ENCODE data around the gene SRSF6.
"Not testable (repeated sequence)": the region's sequence is repeated elsewhere in the genome, so short reads cannot be mapped to it uniquely, and the experiment has no call there.

The SRSF6 gene

DNA sequence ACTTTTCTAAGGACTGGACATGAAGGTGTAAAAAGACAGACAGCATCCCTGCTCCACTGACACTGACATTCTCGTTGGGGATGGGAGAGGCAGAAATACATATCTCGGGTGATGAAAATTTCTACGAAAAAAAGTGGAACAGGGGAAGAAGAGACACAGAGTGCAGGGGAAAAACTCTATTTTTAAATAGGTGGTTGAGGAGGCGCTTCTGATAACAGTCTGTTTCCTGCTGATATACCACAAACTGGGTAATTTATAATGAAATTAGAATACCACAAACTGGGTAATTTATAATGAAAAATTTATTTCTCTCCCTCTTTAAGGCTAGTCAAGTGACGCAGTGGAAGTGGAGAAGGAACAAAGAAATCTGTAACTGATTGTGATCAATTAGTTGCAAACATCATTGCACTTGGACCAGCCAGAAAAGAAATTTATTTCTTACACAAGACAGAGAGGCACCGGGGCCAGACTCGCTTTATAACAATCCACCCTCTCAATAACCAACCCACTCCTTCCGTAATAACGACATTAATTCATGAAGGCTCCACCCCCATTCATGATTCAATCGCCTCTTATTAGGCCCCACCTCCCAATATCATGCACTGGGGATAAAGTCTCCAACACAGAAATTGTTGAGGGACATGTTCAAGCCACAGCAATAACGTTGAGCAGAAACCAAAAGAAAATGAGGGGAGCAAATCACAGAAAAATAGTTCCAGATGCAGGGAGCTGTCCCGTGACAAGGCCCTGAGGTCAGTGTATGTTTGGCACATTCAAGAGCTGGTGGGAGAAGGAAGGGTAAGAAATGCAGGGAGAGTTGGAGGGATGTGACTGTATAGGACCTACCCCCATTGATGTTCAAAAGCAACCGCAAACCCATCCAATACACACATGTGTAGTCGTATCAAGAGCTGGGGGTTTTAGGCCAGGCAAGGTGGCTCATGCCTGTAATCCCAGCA, 6.6 kb upstream of the SRSF6 start:
- no peak for DNase-seq

DNA sequence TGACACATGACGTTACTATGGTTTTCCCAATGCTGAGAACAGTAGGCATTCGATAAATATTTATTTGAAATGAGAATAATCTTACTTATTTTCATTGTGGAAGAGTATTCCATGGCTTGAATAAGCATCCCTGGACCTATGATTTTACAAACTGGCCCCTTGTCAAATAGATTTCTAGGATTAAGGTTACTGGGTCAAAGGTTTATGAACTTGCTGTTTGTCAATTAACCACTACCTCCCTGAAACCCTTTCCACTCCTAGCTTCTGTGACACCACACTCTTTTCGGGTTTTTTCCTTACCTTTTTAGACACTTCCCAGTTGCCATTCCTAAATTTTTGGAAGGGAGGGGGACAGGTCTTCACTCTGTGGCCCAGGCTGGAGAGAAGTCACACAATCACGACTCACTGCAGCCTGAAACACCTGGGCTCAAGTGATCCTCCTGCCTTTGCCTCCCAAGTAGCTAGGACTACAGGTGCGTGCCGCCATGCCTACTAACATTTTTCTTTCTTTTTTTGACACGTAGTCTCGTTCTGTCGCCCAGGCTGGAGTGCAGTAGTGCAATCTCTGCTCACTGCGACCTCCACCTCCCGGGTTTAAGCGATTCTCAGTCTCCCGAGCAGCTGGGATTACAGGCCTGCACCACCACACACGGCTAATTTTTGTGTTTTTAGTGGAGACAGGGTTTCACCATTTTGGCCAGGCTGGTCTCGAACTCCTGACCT, 5.1 kb upstream of the SRSF6 start:
- DNase-seq = no peak

DNA sequence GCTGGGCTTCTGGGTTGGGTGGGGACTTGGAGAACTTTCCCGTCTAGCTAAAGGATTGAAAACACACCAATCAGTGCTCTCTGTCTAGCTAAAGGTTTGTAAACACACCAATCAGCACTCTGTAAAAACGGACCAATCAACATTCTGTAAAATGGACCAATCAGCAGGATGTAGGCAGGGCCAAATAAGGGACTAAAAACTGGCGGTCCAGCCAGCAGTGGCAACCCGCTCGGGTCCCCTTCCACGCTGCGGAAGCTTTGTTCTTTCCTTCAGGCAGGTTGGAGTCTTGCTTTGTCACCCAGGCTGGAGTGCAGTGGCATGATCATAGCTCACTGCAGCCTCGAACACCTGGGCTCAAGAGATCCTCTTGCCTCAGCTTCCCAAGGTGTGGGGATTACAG, 1.4 kb upstream of the SRSF6 start:
- DNase-seq = not testable (repeated sequence)

DNA sequence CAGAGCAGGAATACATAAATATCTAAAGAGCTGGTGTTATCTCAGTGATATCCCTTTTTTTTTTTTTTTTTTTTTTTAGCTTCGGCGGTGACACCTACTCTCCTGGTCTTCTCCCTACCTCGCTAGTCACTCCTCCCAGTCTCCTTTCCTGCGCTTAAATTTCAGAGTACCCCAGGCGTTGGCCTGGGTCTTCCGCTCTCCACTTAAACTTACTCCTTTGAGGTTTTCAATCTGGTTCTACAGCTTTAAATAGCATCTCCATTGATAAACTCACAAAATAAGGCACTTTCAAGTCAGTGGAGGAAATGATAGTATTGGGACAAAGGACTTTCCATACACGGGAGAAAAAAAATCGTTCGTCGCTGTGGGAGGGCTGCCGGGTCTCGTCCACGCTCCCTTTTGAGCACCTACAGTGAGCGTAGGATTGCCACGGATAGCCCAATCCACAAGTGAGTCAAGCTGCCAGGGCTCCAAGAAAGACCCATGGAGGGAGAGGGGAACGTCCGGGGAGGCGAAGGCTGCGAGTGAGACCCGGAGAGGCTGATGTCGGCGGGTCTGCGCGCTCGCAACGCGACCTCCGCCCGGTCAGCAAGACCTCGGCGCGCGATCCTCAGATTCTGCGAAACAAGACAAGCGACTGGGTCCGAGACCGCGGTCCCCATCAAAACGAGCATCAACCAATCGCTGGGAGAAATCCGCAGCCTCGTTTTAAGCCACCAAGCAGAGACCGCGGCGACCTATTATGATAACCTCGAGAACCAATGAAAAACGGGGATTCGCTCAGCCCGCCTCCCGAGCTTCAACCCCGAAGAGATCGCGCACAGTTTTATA, 672 bp upstream of the SRSF6 start:
- DNase-seq = peak; percentile 96

DNA sequence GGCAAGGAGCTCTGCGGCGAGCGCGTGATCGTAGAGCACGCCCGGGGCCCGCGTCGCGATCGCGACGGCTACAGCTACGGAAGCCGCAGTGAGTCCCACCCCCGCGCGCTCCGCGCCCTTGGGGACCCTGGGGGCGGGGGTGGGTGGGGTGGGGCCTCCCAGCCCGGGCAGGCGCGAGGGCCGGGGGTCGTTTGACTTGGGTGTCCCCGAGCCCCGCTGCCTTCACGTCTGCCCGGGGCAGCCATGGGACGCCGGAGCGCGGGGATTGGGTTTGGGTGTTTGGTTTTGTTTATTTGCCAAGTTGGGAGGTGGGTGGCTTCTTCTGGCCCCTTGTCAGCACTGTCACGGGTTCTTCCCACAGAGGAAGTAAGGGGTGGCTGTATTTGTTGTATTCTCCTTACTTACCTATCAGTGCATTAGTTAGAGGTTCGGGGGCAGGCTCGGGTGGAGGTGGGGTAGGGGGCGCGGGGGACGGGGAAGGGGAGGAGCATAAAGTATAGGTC, 777 bp downstream of the SRSF6 start:
- no peak for DNase-seq

DNA sequence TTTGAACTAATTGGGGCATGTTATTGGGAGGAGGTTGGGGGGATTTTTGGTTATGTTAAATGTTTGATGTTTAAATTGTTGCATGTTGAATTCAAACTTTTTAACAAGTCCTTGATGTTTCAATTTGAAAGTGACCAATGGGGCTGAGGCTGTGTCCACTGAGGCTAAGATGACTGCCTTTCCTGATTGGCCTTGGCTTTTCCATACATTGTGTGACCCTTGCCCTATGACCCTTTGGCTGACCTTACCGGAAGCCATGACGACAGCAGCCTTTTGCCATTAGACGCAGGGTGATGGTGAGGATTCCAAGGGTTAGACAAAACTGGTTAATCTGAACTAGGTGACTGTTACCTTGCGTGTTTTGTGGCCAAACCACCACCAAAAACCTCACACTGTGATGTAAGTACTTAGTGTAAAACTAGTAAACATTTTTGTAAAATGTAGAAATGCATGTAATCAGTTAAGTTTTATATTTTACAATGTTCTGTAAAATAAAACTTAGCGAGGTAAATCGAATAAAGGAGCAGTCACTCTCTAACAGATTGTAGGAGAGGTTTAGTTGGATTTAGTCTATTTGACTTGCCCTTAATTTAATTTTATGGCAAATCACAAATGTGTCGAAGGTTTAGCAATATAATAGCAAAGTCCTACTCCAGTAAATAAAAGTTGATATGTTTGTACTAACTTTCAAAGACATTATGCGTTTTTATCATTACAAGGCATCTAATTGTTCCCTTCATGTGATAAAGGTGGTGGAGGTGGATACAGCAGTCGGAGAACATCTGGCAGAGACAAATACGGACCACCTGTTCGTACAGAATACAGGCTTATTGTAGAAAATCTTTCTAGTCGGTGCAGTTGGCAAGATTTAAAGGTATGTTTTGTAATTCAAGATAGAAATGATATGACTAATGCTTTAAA, 1.6 kb downstream of the SRSF6 start:
- DNase-seq = no peak

DNA sequence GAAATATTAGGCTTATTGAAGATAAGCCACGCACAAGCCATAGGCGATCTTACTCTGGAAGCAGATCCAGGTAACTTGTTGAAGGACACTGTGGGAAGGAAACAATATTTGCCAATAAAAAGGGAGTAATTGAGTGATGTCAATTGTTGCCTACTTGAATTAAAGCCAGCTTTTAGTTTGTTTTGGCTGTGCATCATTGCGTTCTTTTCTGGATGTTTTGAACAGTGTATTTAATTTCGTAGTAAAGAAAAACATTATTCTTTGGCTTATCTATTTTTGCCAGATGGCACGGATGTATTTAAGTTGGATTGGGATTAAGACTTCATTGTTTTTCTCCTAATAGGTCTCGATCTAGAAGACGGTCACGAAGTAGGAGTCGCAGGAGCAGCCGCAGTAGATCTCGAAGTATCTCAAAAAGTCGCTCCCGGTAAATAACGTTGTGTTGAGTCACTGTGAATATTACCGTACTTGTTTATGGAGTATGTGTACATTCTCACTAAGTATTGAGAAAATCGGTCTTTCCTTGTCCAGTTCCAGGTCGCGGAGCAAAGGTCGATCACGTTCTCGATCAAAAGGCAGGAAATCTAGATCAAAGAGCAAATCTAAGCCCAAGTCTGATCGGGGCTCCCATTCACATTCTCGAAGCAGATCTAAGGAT, 2.6 kb downstream of the SRSF6 start:
- DNase-seq = no peak

DNA sequence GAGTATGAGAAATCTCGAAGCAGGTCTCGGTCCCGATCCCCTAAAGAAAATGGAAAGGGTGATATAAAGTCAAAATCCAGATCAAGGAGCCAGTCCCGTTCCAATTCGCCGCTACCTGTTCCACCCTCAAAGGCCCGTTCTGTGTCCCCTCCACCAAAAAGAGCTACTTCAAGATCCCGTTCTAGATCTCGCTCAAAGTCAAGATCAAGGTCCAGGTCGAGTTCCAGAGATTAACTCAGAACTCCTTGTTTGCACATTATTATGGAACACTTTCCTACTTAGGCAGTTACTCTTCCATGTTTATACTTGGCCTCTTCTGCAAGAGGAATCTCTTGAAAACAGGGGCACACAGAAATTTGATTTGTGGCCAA, 3.1 kb downstream of the SRSF6 start:
- no peak for DNase-seq

DNA sequence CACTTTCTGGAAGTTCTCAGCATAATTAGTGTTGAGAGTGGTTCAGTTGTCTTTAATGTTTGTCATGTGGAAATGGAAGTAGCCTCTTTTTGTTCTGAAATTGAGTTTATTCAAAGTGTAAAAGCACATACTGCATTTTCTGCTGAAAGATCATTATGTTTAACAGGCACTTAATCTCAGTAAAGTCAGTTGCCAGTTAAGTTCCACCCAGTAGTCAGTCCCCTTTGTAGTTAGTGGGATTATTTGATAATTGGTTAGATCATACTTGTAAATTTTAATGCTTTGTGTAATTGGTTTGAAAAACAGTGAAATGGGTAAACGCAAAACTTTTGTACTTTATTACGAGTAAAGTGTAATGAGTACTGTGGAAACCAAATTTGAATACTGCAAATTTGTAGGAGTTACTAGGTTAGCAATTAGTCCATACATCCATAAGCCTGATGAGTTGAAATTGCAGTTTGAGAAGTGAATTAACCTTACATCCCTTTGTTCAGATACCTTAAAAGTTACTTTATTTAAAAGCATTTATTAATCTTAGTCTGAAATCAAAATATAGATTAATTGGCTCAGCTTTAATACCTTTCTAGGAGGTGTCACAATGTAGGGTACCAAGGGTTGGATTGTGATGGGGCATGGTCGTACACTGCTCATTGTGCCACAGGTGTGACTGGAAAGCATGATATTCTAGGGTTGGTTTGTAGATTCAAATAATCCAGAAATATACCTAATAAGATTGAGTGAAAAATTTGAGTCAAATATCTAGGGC, 4.4 kb downstream of the SRSF6 start:
- DNase-seq = no peak

DNA sequence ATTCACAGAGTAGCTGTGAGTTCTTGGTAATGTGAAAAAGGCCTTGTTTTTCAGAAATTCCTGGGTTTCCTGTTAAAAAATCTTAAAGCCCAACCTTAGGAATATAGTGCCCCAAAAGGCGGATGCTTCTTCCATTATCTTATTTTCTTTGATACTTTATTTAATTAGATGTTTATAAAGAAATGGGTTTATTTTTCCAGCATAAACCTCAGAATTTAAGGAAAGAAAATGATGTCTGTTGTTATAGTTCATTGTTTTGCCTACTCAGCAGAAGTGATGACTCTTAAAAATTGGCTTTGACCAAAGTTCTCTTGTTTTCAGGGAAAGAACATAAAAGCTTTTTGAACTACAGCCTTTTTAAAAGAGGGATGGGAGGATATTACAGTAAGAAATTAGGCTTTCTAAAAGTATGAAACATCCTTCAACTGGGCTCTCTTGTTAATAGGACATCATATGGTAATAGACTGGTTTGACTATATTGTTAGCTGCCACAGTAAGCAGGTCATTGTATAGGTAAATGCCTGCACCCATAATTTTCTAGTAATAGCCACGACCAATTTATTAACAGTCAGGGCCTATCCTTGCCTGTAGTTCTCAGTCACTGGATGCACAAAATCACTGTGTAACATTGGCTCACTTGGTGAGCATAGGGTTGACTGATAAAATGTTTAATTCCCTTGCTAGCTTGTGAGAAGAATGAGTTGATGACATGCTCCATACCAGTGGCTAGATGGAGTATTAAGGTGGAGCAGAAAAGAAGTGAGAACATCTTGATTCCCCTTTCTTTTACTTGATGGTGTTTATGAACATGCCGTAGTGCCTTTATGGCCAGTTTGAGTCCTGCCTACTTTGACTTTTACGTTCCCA, 5.2 kb downstream of the SRSF6 start:
- no peak for DNase-seq

DNA sequence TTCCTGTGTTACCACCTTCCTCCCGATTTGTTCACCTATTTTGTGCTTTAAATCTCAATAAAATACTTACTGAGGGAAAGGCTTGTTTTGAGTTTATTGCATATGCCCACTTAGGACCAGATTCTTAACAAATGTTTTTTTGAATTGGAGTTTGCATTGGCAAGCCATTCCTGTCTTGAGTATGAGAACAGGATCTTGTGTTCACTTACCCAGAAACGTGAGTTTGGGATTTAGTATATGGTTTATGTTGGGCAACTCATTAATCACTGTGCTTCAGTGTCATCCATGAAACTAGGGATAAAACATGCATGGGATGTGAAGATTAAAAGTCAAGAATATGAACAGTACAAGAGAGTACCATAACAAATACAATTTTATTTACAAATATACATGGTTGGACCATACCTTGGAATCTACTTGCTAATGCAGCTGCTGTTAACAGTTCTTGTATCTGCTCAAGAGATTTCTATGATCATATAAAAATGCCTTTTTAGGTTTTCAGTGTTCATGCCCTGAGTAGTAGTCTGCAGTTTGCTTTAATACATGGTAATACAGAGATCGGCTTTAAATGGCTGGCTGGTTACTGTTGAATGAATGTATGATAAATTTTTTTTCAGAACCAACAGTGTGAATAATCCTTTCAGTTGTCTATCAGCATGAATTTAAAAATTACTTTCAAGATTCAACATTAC, 6.0 kb downstream of the SRSF6 start:
- no peak for DNase-seq

DNA sequence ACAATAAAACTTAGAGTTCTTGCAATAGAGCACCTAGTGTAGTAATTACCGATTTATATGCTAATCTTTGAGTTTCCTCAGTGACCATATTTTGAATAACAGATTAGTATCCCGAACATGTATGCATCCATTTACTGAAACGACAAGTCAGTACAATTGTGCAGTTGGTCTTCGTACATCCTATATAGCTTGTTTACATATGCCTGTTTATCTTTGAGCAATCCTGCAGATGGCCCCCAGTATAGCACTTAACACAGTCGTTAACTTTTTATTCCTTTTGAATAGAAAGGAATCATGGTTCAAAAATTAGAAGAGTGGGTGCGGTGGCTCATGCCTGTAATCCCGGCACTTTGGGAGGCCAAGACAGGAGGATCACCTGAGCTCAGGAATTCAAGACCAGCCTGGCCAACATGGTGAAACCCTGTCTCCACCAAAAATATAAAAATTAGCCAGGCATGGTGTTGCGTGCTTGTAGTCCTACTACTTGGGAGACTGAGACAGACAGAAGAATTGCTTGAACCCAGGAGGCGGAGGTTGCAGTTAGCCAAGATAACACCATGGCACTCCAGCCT, 6.6 kb downstream of the SRSF6 start:
- DNase-seq = no peak

DNA sequence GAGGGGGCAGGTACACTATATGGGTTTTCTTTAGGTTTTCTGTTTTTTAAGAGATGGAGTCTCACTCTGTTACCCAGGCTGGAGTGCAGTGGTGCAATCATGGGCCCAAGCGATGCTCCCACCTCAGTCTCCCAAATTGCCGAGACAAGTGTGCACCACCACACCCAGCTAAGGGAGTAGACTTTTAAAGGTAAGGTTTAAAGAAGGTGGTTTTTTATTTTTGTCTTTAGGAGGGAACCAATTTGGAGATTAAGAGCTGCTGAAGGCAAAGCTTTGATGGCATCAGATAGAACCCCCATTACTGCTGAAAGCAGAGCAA, 7.9 kb downstream of the SRSF6 start:
- no peak for DNase-seq

DNA sequence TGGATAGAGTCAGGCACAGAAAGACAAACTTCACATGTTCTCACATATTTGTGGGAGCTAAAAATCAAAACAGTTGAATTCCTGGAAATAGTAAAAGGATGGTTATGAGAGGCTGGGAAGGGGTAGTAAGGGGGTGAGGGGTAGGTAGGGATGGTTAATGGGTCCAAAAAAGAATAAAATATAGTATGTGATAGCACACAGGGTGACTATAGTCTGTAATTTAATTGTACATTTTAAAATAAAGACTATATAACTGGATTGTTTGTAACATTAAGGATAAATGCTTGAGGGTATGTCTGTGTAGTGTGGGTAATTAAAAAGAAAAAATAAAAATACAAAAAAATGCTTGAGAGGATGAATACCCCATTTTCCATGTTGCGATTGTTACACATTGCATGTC, 9.9 kb downstream of the SRSF6 start:
- DNase-seq = no peak

DNA sequence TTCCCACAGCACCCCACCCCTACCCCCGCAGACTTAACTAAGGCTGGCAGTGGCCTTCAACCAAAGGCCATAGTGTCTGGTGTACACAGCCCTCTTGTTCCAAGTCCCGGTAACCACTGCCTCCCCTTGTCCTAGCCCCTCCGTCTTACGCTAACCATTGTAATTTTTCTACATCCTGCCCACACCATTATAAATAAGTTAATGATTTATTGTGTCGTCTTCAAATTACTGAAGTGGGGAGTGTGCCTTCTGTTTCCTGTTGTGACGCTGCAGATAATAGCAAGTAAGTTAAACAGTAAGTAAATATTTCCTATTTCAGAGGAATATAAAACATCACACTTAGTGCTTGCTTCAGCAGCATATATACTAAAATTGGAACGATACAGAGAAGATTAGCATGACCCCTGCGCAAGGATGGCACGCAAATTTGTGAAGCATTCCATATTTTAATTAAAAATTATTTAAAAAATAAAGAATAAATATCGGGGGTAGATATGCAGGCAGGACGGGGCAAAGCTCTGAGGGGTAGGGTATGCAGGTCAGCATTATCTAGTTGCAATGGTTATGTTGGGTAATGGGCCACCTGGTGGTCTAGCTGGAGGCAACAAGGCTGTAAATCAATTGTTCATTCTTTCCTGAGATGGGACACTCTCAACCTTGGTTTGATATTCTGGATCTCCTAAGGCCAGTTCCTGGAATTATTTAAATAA, 15.1 kb downstream of the SRSF6 start:
- DNase-seq = no peak

DNA sequence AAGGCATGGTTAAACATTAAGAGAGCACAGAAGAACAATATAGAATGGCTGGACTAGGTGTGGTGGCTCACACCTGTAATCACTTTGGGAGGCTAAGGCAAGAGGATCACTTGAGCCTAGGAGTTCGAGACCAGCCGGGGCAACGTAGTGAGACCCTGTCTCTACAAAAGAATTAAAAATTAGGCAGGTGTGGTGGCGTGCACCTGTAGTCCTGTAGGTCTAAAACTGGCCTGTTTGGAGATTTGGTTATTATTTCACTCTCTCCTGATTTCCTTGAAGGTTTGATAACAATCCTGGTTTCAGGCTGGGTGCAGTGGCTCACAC, 15.6 kb downstream of the SRSF6 start:
- no peak for DNase-seq

DNA sequence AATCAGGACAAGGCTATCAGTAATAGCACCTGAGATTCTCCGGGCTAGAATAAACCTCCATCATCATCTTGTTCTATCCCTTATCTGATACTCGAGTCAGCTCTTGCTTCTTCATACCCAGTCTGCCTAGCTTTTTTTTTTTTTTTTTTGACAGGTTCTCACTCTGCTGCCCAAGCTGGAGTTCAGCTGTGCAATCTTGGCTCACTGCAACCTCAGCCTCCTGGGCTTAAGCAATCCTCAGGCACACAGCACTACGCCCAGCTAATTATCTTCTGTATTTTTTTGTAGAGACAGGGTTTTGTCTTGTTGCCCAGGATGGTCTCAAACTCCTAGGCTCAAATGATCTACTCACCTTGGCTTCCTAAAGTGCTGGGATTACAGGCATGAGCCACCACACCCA, 19.5 kb downstream of the SRSF6 start:
- DNase-seq = no peak

DNA sequence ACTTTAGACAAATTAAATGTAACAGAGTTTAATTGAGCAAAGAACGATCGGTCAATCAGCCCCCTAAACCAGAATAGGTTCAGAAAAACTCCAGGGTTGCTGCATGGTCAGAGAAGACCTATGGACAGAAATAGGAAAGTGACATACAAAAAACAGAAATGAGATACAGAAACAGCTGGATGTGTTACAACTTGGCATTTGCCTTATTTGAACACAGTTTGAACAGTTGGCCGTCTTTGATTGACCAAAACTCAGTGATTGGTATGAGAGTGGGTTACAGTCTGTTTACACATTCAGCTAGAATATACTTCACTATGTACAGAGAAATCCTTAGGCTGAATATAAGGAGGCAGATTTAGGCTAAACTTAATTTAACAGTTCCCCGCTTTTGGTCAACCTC, 19.9 kb downstream of the SRSF6 start:
- no peak for DNase-seq
